ENCODE data around the gene NACC1.

NACC1 gene

DNA sequence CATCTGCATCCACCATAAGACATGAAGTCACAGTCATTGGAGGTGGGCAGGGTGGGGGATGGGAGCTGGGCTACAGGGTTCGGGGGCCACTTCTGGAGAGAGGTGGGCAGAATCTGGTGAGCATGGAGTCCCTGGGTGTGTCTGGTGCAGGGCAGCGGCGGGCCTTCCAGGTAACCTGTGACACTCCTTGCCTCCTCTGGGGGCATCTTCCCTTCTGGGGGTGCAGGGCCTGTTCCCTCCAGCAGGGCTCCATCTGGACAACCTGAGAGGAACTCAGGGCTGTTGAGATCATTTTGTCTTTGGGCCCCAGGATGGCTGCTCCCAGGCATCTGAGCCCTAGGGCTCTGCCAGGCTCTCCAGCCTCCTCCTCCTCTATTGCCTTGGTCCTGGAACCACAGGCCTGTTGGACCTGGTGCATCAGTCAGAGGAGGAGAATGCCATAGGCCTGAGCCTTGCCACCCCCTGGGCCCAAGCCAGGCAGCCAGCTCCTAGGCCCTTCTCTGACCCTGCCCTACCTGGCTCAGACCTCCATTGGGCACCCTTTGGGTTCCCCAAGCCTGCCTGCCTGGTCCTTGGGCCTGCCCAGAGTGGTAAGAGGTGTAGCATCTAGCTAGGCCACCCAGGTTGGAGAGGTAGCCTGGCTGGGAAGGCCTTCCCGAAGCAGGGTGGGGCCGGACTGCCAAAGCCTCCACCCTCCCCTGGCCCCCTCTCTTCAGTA lies 28.8 kb upstream of the NACC1 start:
- no peak for DNase-seq

DNA sequence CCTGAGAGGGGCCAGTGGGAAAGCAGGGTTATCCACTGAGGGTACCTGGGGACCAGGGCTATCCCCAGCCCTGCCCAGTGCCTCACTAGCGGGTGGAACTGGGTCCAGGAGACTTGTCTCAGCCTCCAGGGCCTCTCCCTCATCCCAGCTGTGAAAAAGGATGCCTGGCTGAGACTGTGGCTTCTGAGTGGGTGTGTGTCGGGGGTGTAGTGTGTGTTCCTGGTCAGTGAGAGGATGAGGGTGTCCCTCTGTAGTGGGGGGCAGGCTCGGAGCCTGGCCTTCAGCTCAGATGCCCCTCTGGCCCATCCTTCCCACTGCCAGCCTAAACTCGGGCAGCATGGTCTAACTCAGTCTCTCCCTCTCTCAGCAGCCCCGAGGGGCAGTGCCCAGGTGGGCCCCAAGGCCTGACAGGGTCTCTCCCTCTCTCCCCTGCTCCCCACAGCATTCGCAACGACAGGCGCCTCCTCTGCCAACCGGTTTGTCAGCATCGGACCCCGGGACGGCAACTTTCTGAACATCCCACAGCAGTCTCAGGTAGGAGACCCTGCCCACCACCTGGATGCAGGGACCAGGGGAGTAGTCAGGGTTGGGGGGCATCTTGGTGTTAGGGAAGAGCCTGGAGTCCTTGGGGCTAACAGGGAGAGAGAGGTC lies 28.1 kb upstream of the NACC1 start:
- no peak for DNase-seq

- DNase-seq = no peak
These were observed 27.4 kb upstream of the NACC1 start for GRCh38 chr19:13090511-13091231.

GRCh38 chr19:13091400-13092157 lies 26.5 kb upstream of the NACC1 start:
- no peak for DNase-seq

DNA sequence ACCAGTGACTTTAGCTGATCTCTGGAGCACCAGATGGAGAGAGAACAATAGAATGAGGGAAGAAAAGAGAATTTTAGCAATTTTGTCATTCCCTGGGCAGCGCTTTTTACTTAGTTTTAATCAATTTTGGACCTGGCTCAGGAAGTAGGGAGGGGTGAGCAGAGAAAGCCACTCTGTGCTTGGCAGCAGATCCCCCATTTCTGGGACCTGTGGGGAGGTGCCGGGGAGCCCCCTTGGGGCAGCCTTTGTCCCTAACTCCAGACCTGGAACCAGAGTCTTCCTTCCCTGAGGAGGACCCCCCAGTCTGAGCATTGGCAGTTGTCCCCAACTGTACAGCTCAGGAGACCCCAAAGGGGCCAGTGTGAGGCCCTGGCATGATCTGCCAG lies 25.9 kb upstream of the NACC1 start:
- no peak for DNase-seq

DNA sequence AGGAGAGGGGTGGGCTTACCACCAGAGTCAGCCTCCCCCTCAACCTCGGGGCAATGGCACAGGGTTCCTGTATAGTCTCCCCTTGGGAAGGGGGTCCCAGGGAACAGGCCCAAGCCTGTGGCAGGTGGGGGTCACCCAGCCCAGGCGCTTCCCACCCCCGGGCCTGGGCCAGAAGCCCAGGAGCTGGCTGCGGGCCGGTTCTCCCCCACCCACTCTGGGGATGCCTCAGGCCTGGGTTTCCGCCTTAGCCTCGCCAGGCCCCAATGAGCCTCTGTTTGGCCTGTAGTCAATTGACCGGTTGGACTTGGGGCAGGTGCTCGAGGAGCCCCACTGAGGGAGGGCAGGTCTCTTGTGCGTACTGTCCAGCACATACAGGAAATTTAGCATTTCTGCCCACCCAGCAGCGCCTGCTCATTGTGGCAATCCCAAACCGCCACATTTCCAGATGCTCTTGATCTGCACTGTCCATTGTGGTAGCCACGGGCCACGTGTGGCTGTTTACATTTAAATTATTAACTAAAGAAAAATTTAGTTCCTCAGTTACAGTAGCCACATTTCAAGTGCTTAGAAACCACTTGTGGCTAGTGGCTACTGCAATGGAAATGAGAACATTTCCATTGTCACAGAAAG lies 25.3 kb upstream of the NACC1 start:
- DNase-seq = no peak

- DNase-seq = peak; percentile 61
These were observed 24.5 kb upstream of the NACC1 start for GRCh38 chr19:13093407-13094105.

DNA sequence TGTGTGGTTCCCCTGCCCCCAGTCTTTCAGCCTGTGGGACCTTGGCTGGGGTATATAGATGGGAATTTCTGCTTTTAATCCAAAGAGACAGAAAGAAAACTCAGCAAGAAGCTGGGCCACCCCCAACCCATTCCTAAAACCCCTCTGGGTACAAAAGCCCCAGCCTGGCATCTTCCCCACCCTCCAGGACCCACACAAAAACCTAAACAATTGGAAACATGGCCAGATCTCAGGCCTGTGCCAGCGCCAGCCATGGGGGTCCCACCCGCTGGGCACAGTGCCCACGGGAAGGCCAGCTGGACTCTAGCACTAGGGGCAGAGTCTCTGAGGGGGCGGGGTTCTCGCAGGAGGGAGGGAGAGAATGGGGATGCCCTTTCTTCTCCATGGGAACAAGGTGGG lies 24.0 kb upstream of the NACC1 start:
- no peak for DNase-seq

DNA sequence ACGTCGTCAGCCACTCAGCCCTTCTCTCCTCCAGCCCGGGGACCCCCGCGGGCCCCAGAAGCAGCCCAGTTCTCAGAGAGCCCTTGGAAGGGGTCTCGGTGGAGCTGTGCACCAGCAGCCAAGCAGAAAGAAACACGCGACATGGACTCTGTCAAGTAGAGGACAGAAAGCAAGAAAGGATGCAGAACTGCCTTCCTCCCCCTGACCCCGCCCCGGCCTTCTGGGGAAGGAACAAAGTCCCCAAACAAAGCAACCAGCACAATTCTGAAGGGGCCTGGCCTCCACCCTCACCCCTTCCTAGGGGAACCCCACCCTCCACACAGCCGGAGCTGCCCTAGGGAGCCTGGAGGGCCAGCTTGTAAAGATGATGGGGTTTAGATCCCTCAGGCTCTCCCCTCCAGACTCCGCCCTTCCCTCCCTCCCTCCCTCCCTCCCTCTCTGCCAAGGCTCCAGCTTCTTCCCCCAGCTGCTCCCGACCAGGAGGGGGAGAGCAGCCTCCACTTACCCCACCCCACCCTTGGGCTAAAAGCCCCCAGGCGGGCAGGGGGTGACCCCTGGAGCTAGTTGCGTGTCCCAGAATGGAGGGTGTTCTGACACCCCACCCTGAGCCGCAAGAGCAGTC lies 23.2 kb upstream of the NACC1 start:
- DNase-seq = no peak

GRCh38 chr19:13095393-13095784 lies 22.7 kb upstream of the NACC1 start:
- no peak for DNase-seq

- DNase-seq = no peak
These were observed 21.8 kb upstream of the NACC1 start for GRCh38 chr19:13095934-13096927.

GRCh38 chr19:13097033-13097462 lies 21.0 kb upstream of the NACC1 start:
- DNase-seq = no peak

DNA sequence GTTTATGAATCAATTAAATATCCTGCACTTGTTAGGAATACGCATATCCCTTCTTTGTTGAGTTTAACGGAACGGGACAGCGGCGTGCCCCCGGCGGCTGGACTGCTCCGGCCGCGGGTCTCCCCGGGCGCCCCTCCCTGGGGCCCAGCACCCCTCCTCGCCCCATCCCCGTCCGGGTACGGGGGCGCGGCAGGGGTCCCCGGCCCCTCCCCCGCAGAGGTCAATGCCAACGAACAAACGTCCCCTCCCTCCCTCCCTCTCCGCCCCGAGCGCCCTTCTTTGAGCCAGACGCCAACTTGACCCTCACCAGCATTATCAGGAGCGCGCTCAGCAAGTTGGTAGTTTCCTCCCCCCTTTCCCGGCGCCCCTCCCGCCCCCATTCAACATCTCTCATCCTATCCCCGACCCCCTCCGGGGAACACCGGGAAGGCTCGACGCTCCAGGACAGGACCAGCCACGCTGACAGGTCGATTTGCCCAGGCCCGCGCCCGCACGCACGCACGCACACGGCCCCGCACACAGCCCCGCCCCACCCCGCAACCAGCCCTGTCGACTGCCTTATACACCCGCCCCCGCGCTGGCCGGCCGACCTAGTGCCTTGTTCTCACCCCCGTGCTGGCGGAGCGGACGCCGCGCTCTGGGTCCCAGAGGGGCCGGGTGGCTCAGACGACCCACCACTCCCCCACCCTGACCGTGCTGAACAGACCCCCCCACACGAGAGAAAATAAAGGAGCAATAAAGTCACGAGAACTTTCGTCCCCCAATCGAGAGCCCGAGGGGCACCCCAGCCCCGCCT lies 20.4 kb upstream of the NACC1 start:
- DNase-seq = no peak

- no peak for DNase-seq
These were observed 19.6 kb upstream of the NACC1 start for GRCh38 chr19:13098277-13099072.

DNA sequence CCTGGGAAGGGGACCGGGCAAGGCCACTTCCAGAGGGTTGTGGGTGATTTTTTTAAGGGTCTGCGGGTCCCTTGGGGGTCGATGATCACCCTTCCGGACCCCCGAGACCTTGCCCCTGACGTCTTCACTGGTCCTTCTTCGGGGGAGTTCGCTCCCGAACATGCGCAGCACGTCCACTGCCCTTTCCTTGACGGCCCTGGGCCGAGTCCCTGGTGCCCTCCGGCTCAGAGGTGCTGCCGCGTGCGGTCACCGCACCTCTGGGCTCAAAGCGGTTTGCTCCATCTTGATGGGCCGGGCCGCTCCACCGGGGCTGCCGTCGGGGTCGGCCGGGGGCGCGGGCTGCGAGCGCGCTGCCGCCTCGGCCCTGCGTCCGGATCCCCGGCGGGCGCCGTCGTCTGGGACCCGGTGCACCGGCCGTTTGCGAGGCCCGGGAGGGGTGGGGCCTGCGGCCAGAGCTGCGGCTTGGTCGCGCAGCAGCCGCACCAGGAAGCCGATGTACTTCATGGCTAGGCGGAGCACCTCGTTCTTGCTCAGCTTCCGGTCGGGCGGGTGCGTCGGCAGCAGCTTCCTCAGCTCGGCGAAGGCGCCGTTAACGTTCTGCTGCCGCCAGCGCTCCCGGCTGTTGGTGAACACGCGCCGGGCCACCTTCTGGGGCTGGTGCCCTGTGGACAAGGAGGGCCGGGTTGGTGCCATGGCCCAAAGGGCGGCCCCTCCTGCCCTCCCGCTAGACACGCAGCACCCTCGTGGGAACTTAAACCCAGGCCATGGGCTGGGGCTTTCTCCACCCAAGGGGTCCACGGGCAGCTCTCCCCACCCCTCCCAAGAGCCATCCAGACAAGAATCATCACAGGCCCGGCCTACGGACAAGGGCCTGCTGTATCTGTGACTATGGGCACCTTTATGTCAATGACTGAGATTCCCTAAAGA lies 18.7 kb upstream of the NACC1 start:
- peak; percentile 29 for DNase-seq

- DNase-seq = no peak
These were observed 18.0 kb upstream of the NACC1 start for GRCh38 chr19:13100031-13100588.

Data from NCI-H774 (cell line).